HG03432 (cell line): Measurements from ENCODE around the gene MORF4L1.
"Not testable (repeated sequence)": the region's sequence is repeated elsewhere in the genome, so short reads cannot be mapped to it uniquely, and the experiment has no call there.

Experiments used
- ATAC-seq: cut with Tn5 transposase; IDR thresholded peaks from one replicate; pipeline ENCODE4 v1.9.1; 2021; ENCODE audit warnings: mild to moderate bottlenecking, moderate library complexity; ENCODE audit not compliant: unreplicated experiment

Gene MORF4L1

GRCh38 chr15:78898540-78898939, 25.9 kb downstream of the MORF4L1 start:
- no peak for ATAC-seq

- ATAC-seq, result not testable (repeated sequence)
Observed at GRCh38 chr15:78900819-78901533, 28.3 kb downstream of the MORF4L1 start.

DNA sequence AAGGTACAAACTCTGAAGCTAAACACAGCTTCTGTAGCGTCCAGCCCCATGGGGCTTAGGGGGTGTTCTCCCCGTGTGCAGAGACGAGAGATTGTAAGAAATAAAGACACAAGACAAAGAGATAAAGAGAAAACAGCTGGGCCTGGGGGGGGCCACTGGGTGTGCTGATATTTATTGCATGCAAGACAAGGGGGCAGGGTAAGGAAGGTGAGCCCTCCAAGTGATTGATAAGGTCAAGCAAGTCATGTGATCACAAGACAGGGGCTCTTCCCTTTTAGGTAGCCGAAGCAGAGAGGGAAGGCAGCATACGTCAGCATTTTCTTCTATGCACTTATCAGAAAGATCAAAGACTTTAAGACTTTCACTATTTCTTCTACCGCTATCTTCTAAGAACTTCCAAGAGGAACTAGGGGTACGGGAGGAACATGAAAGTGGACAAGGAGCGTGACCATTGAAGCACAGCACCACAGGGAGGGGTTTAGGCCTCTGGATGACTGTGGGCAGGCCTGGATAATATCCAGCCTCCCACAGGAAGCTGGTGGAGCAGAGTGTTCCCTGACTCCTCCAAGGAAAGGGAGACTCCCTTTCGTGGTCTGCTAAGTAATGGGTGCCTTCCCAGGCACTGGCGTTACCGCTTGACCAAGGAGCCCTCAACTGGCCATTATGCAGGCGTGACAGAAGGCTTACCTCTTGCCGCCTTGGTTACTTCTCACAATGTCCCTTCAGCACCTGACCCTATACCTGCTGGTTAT, 29.8 kb downstream of the MORF4L1 start:
- not testable (repeated sequence) for ATAC-seq

DNA sequence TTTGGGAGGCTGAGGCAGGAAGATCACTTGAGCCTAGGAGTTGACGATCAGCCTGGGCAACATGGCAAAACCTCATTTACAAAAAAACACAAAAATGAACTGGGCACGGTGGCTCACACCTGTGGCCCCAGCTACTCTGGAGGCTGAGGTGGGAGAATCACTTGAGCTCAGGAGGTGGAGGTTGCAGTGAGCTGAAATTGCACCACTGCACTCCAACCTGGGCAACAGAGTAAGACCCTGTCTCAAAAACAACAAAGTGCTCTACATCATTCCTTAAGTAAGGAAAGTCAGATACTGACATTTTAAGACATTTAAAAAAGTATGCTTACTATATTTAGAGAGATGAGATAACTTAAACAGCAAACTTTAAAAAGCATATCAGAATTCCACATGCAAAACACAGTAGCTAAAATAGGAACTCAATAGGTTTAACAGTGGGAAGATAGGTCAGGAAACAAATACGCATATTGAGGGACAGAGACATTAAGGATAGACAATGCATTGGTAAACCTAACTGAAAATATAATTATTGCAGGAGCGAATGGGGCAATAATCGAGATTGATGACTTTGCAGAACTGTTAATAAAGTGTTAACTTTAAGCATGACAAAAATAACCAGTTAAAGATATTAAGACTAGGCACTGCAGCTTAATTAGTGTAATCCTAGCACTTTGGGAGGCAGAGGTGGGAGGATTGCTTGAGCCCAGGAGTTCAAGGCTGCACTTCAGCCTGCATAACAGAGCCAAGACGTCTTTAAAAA, 32.1 kb downstream of the MORF4L1 start:
- no peak for ATAC-seq

- ATAC-seq, result no peak
Observed at GRCh38 chr15:78906316-78906620, 33.6 kb downstream of the MORF4L1 start.

DNA sequence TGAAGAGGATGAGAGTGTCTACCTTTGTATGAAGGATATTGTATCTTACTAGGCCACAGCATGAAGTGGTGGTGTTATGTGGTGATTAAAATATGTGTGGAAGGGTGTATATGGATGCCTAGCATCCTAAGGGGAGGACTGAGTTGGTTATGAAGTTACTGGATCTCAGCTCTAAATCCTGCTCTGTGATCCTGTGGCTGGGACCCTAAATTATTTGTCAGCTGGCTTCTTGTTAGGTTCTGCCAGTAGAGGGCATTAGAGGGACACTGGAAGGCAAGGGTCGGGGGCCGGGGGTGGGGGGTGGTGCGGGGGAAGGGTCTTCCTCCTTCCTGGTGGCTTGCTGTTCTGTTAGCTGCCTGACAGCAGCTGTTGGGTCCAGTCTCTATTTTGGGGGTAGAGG, 34.9 kb downstream of the MORF4L1 start:
- no peak for ATAC-seq

GRCh38 chr15:78909160-78909695, 36.5 kb downstream of the MORF4L1 start:
- no peak for ATAC-seq

- no peak for ATAC-seq
Observed at GRCh38 chr15:78909791-78910228, 37.1 kb downstream of the MORF4L1 start.

DNA sequence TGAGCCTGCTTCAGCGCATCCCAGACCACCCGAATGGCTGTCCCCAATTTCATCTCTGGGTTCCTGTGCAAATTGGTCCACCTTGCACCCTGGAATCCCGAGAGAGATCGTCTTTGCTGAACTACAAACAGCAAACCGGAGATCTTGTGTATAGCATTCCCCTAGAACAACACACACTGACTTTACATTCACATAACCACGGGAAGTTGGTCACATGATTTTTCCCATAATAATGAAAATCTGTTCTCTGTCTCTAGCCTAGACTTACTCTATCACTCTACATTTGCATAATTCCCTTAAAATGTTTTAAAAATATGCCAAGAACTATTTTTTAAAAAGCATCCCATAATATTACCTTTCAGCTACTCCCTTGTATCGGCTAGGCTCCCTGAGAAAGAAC, 37.6 kb downstream of the MORF4L1 start:
- ATAC-seq, result no peak

GRCh38 chr15:78912316-78912715, 39.6 kb downstream of the MORF4L1 start:
- no peak for ATAC-seq

- ATAC-seq, result no peak
Observed at GRCh38 chr15:78913012-78913411, 40.3 kb downstream of the MORF4L1 start.

DNA sequence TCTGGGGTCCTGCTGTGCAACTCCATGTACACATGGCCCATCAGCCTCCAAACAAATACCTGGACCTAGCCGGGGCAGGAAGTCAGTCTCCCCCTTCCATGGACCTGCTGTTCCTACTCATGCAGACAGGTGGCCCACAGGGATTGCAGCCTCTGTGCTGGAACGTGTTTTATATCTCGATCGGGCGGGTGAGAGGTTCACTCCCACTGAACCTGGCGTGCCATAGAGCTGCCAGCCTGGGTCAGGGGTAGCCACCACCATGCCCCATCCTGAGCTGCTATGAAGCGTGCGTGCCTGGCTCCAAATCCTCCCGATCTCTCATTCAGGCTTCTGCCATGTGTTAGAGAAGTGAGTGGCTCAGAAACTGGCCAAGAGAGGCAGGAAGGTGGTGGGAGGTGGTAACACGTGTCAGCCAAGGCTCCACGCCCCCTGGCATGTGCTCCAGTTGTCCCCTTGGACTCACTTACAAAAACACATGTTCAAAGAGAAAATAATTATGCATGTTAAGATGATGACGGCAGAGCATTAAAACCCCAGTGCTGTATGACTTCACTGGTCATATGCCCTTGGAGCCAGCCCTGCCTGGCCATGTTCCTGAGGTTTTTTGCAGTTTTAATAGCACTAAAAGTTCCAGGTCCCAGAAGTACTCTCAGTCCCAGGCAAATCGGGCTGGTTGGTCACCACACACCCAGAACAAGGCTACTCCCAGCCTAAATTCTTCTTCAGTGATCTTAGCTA, 41.5 kb downstream of the MORF4L1 start:
- no peak for ATAC-seq

DNA sequence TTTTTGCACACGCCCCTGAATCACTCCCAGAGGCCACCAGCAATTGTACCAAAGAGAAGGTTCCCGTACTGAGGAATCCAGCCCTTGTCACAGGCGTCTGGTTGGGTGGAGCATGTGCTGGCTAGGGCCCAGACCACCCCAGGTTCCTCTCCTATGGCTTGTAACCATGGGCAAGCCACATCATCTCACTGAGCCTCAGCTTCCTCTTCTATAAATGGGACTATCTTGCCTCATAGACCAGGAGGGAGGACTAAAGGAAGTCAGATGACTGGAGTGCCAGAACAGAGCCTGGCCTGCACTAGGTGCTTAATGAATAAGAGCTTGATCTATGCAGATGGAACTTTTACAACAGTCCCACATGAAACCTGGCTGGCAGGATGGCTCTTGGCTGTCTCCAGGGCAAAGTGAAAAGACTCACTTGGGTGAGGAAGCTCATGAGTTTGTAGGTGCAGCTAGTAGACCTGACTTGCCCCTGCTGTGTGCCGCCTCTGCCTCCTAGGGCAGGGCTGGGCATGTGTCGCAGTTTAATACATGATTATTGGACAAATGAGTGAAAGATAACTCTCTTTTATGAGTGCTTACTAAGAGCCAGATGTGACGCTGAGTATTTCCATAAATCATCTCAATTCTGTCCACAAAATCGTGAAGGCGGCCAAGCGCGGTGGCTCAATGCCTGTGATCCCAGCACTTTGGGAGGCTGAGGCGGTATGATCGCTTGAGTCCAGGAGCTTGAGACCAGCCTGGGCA, 42.8 kb downstream of the MORF4L1 start:
- ATAC-seq, result no peak

GRCh38 chr15:78916088-78916487, 43.4 kb downstream of the MORF4L1 start:
- ATAC-seq, result no peak

DNA sequence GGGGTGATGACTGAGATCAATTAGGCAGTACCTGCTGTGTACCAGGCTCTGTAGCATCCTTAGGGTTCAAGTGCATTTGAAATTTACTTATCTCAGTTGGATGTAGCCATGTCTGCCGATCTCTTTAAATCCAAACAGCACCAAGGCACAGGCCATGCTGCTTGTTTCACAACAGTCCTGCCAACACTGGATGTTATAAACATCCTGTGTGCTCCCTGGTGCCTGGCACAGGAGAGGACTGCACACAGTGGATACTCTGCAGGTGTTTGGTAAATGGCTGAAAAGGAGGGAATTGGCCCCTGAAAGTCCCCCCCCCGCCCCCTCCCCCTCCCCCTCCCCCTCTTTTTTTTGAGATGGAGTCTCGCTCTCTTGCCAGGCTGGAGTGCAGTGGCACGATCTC, 45.2 kb downstream of the MORF4L1 start:
- no peak for ATAC-seq

- no peak for ATAC-seq
Observed at GRCh38 chr15:78921517-78921916, 48.8 kb downstream of the MORF4L1 start.

GRCh38 chr15:78921940-78922339, 49.2 kb downstream of the MORF4L1 start:
- ATAC-seq, result no peak

GRCh38 chr15:78922527-78922926, 49.8 kb downstream of the MORF4L1 start:
- ATAC-seq, result no peak

DNA sequence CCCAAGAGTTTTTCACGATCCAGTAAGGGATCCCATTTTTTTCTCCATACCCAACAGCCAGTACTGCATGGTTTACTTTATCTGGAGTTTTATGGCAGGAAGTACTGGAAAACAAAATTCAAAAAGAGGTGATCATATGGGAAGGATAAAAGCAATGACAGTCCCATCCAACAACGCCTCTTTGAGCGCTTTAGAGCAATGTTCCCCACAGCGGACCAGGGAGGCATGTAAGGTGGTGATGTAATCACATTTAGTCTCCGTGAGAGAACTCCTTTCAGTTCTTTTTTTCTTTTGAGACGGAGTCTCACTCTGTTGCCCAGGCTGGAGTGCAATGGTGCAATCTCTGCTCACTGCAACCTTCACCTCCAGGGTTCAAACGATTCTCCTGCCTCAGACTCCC, 50.3 kb downstream of the MORF4L1 start:
- no peak for ATAC-seq
